ENCODE results near the gene CD300A. TPM values are rescaled to one million over a fixed set of nuclear protein-coding genes. Genes with fewer than 3 reads are reported as not detected.

CD300A gene
- total and polyA plus RNA-seq, 2 of the 4 experiments (the other 2 are of a cell fraction) = not detected

DNA sequence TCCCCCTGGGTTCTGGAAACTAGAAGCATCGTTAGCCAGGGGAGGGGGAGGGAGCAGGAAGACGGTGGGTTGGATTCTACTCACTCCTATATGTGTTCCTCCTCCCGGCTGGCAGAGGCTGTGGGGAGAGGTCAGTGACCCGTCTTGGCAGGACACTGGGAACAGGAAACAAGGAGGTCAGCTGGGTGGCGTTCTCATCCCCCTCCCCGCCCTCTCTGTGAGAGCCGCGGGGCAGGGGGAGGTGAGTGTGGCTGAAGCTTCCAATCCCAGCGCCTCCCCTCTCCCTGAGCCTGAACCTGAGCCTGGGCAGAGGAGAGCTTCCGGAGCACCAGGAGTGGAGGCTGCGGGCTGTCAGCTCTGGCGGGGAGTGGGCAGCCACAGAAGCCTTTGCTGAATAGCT lies 22.0 kb upstream of the CD300A start:
- Histone ChIP-seq H3K27ac (ENCODE audit: insufficient read depth, low read length) (no peak overlapping the region), H3K18ac (ENCODE audit: low read depth, low read length) (no peak overlapping the region), H2AK5ac (ENCODE audit: low read depth, low read length) (no peak overlapping the region), H3K9me1 (ENCODE audit: insufficient read depth, low read length) (no peaks in the 10 kb centered on the region), H2AK9ac (replicated peaks; ENCODE audit: low read depth, low read length, poor library complexity) (no peak overlapping the region), H3K9ac (ENCODE audit: low read depth, low read length) (no peak overlapping the region), H2BK20ac (ENCODE audit: low read depth, low read length) (no peak overlapping the region), H4K8ac (ENCODE audit: low read depth in 2 of 2, low read length in 2 of 2) (no peak overlapping the region), H3K4me1 (ENCODE audit: control insufficient read depth, insufficient read depth, low read length) (no peaks in the 10 kb centered on the region), H3K4me3 (ENCODE audit: insufficient read depth, low read depth, low read length) (no peak overlapping the region), H3K4me2 (ENCODE audit: low read depth, low read length) (no peak overlapping the region), H2AFZ (replicated peaks; ENCODE audit: low read length, poor library complexity) (no peak overlapping the region), H4K91ac (ENCODE audit: insufficient read depth, low read depth, low read length) (no peak overlapping the region), H3K79me1 (ENCODE audit: low read depth in 1 of 2, low read length in 2 of 2) (no peaks in the 10 kb centered on the region), H2BK5ac (ENCODE audit: low read depth, low read length, poor library complexity, severe bottlenecking) (no peak overlapping the region), H2BK120ac (ENCODE audit: low read depth, low read length) (no peak overlapping the region), H3K23ac (ENCODE audit: low read depth, low read length) (no peak overlapping the region), H2BK15ac (ENCODE audit: low read depth, low read length) (no peak overlapping the region), H3K36me3 (ENCODE audit: control insufficient read depth, insufficient read depth, low read length) (no peaks in the 10 kb centered on the region), H3K4ac (ENCODE audit: low read depth, low read length) (no peak overlapping the region), H4K20me1 (ENCODE audit: insufficient read depth, low read length) (no peaks in the 10 kb centered on the region), H3K9me3 (ENCODE audit: control insufficient read depth, insufficient read depth, low read length) (peaks cover 18% of the 10 kb centered on the region), H4K5ac (ENCODE audit: low read depth, low read length) (no peak overlapping the region), H3K14ac (replicated peaks; ENCODE audit: low read depth, low read length) (no peak overlapping the region), H3K56ac (ENCODE audit: extremely low read depth, insufficient read depth, low read length) (no peak overlapping the region), H3K27me3 (ENCODE audit: control insufficient read depth, insufficient read depth, low read length) (no peaks in the 10 kb centered on the region)
- in situ Hi-C loops (cut with MboI; ENCODE audit: low sequenced_read_pairs) = no loop called here
- TF ChIP-seq RAD21 (IDR thresholded peaks at IDR 0.05; ENCODE audit: low read length) = no peak
- no peak for TF ChIP-seq NFE2L2 (IDR thresholded peaks at IDR 0.05; ENCODE audit: low read depth, low read length)
- TF ChIP-seq FOS (IDR thresholded peaks at IDR 0.05; ENCODE audit: low read depth, low read length) = no peak
- no peak for TF ChIP-seq MXI1 (IDR thresholded peaks at IDR 0.05; ENCODE audit: borderline replicate concordance, low read depth, low read length)
- TF ChIP-seq CEBPB (IDR thresholded peaks at IDR 0.05; ENCODE audit: low read depth, low read length) = no peak
- TF ChIP-seq MAFK (IDR thresholded peaks at IDR 0.05; ENCODE audit: low read depth, low read length) = no peak
- TF ChIP-seq RFX5 (IDR thresholded peaks at IDR 0.05; ENCODE audit: low read depth, low read length) = no peak
- no peak for TF ChIP-seq RCOR1 (IDR thresholded peaks at IDR 0.05; ENCODE audit: insufficient replicate concordance, low read length)
- TF ChIP-seq, protein P1, sequence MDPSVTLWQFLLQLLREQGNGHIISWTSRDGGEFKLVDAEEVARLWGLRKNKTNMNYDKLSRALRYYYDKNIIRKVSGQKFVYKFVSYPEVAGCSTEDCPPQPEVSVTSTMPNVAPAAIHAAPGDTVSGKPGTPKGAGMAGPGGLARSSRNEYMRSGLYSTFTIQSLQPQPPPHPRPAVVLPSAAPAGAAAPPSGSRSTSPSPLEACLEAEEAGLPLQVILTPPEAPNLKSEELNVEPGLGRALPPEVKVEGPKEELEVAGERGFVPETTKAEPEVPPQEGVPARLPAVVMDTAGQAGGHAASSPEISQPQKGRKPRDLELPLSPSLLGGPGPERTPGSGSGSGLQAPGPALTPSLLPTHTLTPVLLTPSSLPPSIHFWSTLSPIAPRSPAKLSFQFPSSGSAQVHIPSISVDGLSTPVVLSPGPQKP (IDR thresholded peaks at IDR 0.05; ENCODE audit: borderline replicate concordance, low read depth, low read length) = no peak
- no peak for TF ChIP-seq CHD1 (IDR thresholded peaks at IDR 0.05; ENCODE audit: low read depth, low read length)
- TF ChIP-seq CTCF (conservative IDR thresholded peaks at IDR 0.05; ENCODE audit: low read depth, low read length) = no peak
- no TSS peak for BruUV-seq (replicated peaks)
- no peak for DNase-seq
- dilution Hi-C loops (cut with HindIII; ENCODE audit: low sequenced_read_pairs, unreplicated experiment) = no loop called here
- ChIA-PET CTCF (no interaction called here), POLR2A (ENCODE audit: unreplicated experiment) (no interaction called here)
- intact Hi-C loops (cut with micrococcal nuclease) = no loop called here
- no peak for ATAC-seq (ENCODE audit: low read depth)
- no CpG with 5 or more reads among the region's 12 CpGs for WGBS, 2 experiments (ENCODE audit: extremely low coverage in 2 of 2, insufficient read length in 1 of 2)

All from IMR-90 (cell line).